ENCODE measurements around the gene ASF1B. TPM values are rescaled to one million over a fixed set of nuclear protein-coding genes. Genes with fewer than 3 reads are reported as not detected.

ASF1B gene
- total RNA-seq, 1 donor from 2014 or later, result 2.8 TPM

DNA sequence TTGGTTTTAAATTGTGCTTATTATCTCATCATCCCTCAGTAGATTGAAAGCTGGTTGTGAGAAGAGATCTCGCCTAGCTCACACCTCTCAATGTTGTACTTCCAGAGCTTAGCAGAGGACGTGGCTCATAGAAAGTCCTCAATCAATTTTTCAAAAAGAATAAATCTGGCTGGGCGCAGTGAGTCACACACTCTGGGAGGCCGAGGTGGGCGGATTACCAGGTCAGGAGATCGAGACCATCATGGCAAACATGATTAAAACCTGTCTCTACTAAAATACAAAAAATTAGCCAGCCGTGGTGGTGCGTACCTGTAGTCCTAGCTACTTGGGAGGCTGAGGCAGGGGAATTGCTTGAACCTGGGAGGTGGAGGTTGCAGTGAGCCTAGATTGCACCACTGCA, 4.7 kb upstream of the ASF1B start:
- Mint-ChIP-seq H3K27ac (ENCODE audit: unreplicated experiment) (no peak overlapping the region), H3K4me3 (ENCODE audit: unreplicated experiment) (no peak overlapping the region), H3K4me1 (ENCODE audit: low read depth) (peaks cover 34% of the 10 kb centered on the region), H3K36me3 (ENCODE audit: low read depth) (no peaks in the 10 kb centered on the region), H3K9me3 (ENCODE audit: low read depth) (no peaks in the 10 kb centered on the region), H3K27me3 (ENCODE audit: low read depth) (no peaks in the 10 kb centered on the region)
- no peak for DNase-seq (ENCODE audit: low spot score)
- TF ChIP-seq, protein P1, sequence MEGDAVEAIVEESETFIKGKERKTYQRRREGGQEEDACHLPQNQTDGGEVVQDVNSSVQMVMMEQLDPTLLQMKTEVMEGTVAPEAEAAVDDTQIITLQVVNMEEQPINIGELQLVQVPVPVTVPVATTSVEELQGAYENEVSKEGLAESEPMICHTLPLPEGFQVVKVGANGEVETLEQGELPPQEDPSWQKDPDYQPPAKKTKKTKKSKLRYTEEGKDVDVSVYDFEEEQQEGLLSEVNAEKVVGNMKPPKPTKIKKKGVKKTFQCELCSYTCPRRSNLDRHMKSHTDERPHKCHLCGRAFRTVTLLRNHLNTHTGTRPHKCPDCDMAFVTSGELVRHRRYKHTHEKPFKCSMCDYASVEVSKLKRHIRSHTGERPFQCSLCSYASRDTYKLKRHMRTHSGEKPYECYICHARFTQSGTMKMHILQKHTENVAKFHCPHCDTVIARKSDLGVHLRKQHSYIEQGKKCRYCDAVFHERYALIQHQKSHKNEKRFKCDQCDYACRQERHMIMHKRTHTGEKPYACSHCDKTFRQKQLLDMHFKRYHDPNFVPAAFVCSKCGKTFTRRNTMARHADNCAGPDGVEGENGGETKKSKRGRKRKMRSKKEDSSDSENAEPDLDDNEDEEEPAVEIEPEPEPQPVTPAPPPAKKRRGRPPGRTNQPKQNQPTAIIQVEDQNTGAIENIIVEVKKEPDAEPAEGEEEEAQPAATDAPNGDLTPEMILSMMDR (IDR thresholded peaks at IDR 0.05), result no peak

- TF ChIP-seq, protein P1 (IDR thresholded peaks at IDR 0.05), result no peak
- H3K36me3 Mint-ChIP-seq (ENCODE audit: low read depth), result no peaks in the 10 kb centered on the region
- no peak overlapping the region for H3K4me3 Mint-ChIP-seq (ENCODE audit: unreplicated experiment)
- H3K4me1 Mint-ChIP-seq (ENCODE audit: low read depth), result peaks cover 33% of the 10 kb centered on the region
- peak overlapping the region; percentile 96 for H3K27ac Mint-ChIP-seq (ENCODE audit: unreplicated experiment)
- no peaks in the 10 kb centered on the region for H3K27me3 Mint-ChIP-seq (ENCODE audit: low read depth)
- DNase-seq (ENCODE audit: low spot score), result no peak
- H3K9me3 Mint-ChIP-seq (ENCODE audit: low read depth), result no peaks in the 10 kb centered on the region
Observed at GRCh38 chr19:14139944-14140343, 3.6 kb upstream of the ASF1B start.

DNA sequence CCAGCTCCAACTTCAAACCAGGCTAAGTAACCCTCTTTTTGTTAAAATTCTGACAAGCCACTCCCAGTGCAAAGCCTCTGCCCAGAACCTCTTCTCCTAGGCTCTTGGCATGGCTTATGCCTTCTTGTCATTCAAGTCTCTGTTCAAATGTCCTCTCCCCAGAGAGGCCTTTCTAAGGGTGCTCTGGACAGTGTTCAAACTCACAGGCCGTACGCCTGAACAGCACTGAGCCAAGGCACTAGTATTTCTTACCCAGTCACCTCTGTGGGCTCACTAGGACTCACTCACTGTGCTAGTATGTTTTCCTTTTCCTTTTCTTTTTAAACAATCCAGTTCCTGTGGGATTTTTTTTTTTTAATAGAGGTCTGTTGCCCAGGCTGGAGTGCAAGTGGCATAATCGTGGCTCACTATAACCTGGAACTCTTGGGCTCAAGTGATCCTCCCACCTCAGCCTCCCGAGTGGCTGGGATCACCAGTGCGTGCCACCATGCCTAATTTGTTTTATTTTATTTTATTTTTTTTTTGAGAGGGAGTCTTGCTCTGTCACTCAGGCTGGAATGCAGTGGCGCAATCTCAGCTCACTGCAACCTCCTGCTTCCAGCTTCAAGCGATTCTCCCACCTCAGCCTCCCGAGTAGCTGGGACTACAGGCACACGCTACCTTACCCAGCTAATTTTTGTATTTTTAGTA, 2.3 kb upstream of the ASF1B start:
- H3K4me1 Mint-ChIP-seq (ENCODE audit: low read depth), result peaks cover 37% of the 10 kb centered on the region
- no peaks in the 10 kb centered on the region for H3K27me3 Mint-ChIP-seq (ENCODE audit: low read depth)
- TF ChIP-seq, protein P1 (IDR thresholded peaks at IDR 0.05), result no peak
- peak overlapping the region; percentile 55 for H3K4me3 Mint-ChIP-seq (ENCODE audit: unreplicated experiment)
- no peak for DNase-seq (ENCODE audit: low spot score)
- no peaks in the 10 kb centered on the region for H3K9me3 Mint-ChIP-seq (ENCODE audit: low read depth)
- H3K27ac Mint-ChIP-seq (ENCODE audit: unreplicated experiment), result peak overlapping the region; percentile 96
- H3K36me3 Mint-ChIP-seq (ENCODE audit: low read depth), result no peaks in the 10 kb centered on the region

GRCh38 chr19:14135985-14136508, 342 bp downstream of the ASF1B start:
- Mint-ChIP-seq H3K27ac (ENCODE audit: unreplicated experiment) (peak overlapping the region; percentile 74), H3K36me3 (ENCODE audit: low read depth) (no peaks in the 10 kb centered on the region), H3K4me1 (ENCODE audit: low read depth) (peaks cover 37% of the 10 kb centered on the region), H3K4me3 (ENCODE audit: unreplicated experiment) (peak overlapping the region; percentile 79), H3K27me3 (ENCODE audit: low read depth) (no peaks in the 10 kb centered on the region), H3K9me3 (ENCODE audit: low read depth) (no peaks in the 10 kb centered on the region)
- DNase-seq (ENCODE audit: low spot score), result no peak
- TF ChIP-seq, protein P1 (IDR thresholded peaks at IDR 0.05), result no peak

- no peaks in the 10 kb centered on the region for H3K27me3 Mint-ChIP-seq (ENCODE audit: low read depth)
- no peak for DNase-seq (ENCODE audit: low spot score)
- peaks cover 37% of the 10 kb centered on the region for H3K4me1 Mint-ChIP-seq (ENCODE audit: low read depth)
- H3K9me3 Mint-ChIP-seq (ENCODE audit: low read depth), result no peaks in the 10 kb centered on the region
- TF ChIP-seq, protein P1 (IDR thresholded peaks at IDR 0.05), result no peak
- peak overlapping the region; percentile 79 for H3K4me3 Mint-ChIP-seq (ENCODE audit: unreplicated experiment)
- H3K36me3 Mint-ChIP-seq (ENCODE audit: low read depth), result no peaks in the 10 kb centered on the region
- H3K27ac Mint-ChIP-seq (ENCODE audit: unreplicated experiment), result peak overlapping the region; percentile 74
Observed at GRCh38 chr19:14135355-14135754, 1.0 kb downstream of the ASF1B start.
